Mononuclear cell (primary cell): ENCODE data around the gene ZNF622. TPM values are rescaled to one million over a fixed set of nuclear protein-coding genes. Genes with fewer than 3 reads are reported as not detected.
A peak's percentile ranks its signal among the peaks of the same experiment; 100 is the strongest.

ENCODE experiments used
- H3K27me3 ChIP-seq: 2 replicates; pipeline ENCODE4 v1.6.0; 2011; ENCODE audit warnings: low read length, control low read depth; ENCODE audit not compliant: insufficient read depth
- H3K4me1 ChIP-seq: 2 replicates; pipeline ENCODE4 v1.5.1; 2011; ENCODE audit warnings: mild to moderate bottlenecking, low read length, control low read depth; ENCODE audit not compliant: insufficient read depth
- H3K4me3 ChIP-seq: 2 replicates; pipeline ENCODE4 v1.5.1; 2011; ENCODE audit warnings: mild to moderate bottlenecking, low read length, moderate library complexity
- H3K9me3 ChIP-seq: 2 replicates; pipeline ENCODE4 v1.5.1; 2011; ENCODE audit warnings: low read depth, mild to moderate bottlenecking, control low read depth, low read length
- total RNA-seq: library from RNA; depleted of rRNA; stranded (reverse); fragments of >200 nt; gene quantifications from one replicate; pipeline ENCODE4 v1.2.3, GENCODE V29; 2012

Gene ZNF622, protein sequence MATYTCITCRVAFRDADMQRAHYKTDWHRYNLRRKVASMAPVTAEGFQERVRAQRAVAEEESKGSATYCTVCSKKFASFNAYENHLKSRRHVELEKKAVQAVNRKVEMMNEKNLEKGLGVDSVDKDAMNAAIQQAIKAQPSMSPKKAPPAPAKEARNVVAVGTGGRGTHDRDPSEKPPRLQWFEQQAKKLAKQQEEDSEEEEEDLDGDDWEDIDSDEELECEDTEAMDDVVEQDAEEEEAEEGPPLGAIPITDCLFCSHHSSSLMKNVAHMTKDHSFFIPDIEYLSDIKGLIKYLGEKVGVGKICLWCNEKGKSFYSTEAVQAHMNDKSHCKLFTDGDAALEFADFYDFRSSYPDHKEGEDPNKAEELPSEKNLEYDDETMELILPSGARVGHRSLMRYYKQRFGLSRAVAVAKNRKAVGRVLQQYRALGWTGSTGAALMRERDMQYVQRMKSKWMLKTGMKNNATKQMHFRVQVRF
- 53.6 TPM for total RNA-seq

DNA sequence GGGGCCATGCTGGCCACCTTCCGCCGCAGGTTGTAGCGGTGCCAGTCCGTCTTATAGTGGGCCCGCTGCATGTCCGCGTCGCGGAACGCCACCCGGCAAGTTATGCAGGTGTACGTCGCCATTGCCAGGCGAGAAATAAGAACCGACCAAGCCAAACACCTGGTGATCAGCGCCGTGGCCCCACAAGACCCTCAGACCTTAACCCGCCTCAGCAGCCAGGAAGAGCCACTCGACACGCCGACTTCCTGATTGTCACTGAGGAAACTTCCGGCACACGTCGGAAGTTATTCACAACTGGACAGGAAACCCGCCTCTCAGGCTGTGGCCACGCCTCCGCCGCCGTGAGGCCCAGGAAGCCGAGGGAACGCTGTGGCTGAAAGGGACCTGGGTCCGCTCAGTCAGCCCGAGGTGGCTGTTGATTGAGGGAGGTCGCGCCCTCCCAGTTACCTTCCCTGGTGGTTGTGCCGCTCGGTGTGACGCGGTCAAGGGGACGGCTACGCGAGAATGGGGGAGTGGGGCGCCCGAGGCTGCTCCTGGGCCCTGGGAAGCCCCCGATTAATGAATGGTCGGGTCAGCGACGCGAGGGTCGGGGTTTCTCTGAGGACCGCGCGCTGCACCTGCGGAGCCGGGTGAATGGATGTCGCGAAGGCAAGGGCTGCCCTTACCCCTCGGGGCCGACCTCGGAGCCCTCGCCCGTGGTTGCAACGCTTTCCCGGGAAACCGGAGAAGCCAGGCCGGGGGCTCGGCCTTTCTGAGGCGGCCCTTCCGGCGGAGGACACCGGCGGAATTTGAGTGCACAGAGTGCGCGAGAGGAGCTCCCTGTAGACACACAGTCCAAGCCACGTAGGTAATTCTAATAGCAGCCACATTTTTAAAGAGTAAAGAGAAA, at the start of gene ZNF622:
Gene ZNF622 (minus strand): TSS at position 257 of the 889 bp plus-strand sequence. CDS start 135 bp downstream, at position 122.
- Histone ChIP-seq H3K4me1 (peaks cover 52% of the 10 kb centered on the region), H3K4me3 (peak within 1 kb of the TSS; percentile 90), H3K9me3 (no peaks in the 10 kb centered on the region), H3K27me3 (no peaks in the 10 kb centered on the region)

DNA sequence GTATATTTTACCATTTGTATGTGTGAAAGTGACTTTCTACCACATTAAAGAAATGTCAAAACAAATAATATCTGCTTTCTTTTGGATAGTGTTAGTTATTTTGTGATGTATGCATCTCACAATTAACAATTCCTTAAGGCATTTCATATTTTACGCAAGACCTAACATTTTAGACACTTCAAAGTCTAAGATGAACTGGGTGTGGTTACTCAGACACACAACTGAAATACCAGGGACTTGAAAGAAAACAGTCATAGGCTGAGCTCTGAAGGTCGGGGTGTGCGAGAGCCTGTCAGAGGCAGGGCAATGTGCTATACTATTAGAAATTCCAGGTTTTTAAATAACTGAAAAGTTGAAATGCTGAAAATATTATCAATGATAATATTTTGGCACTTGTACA, 44.5 kb upstream of the ZNF622 start:
- Histone ChIP-seq H3K27me3 (no peaks in the 10 kb centered on the region), H3K4me1 (peaks cover 9% of the 10 kb centered on the region), H3K9me3 (no peaks in the 10 kb centered on the region), H3K4me3 (no peak overlapping the region)

DNA sequence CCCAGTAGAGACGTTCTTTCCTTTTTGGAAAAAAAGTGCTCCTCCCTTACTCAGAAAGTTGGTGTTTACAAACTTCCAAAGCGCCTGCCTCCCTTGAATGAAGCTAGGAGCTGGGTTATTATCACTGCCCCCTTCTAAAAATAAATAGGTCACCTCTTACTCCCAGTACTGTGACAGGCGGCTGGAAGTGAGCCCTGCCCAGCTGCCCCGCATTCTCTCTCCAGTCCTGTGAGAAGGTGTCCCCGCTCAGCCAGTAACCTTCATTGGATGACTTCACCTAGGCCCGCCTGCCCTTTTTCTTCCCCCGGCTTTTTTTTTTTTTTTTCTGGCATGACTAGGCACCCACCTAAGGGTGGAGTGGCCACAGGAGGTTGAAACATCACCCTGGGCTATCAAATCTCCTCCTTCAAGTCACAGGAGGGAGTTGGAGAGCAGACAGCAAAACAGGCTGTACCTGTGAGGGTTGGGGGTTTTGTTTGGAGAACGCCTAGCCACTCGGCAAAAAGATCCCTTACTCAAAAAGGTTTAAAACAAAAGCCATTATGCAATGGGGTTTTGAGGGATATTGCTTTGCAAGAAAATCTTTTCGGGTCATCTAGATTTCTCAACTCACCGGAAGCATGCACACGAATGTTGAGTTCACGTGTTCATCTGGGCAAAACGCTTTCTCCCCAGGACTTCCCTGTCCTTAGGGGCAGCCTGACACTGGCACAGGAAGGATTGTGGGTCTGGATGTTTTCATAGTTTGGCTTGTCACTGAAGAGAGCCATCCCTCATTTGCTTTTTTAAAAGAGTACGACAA, 43.3 kb upstream of the ZNF622 start:
- H3K4me1 ChIP-seq, result peaks cover 9% of the 10 kb centered on the region
- H3K27me3 ChIP-seq, result no peaks in the 10 kb centered on the region
- H3K4me3 ChIP-seq, result no peak overlapping the region
- no peaks in the 10 kb centered on the region for H3K9me3 ChIP-seq

DNA sequence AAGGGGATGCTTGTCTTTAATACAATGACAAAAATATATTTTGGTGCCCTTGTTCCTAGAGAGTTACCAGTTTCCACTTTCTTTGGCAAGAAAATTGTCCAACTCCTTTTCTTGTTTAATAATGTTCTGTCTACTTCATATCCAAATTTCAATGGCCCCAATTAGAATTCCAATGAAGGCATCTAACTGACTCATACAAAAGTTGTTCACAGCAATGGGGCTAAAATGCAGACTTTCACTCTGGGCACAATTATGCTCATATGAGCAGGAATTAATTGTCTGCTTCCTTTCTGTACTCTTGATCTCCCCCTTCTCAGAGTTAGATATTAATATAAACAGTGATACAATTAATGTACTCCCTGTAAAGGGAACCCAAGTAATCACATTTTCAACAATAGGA, 42.1 kb upstream of the ZNF622 start:
- Histone ChIP-seq H3K4me1 (peaks cover 9% of the 10 kb centered on the region), H3K27me3 (no peaks in the 10 kb centered on the region), H3K9me3 (no peaks in the 10 kb centered on the region)

DNA sequence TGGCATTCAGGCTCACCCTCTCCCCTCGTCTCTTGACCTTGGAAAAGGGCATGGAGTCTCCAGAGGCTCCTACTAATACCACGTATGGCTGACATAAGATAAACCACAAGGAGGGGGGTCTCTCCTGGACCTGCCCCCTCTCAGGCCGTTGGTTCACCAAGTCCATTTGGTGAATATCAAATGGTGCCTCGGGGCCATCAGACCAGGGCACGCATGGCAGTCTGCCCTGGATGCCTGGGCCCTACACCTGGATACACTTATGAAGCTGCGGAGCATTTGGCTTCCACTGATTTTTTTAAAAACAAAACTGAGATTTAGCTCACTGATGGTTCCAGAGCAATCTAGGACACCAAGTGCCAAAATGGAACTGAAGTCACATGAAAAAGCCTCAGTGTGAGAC, 40.3 kb upstream of the ZNF622 start:
- peaks cover 9% of the 10 kb centered on the region for H3K4me1 ChIP-seq
- H3K9me3 ChIP-seq, result no peaks in the 10 kb centered on the region
- no peaks in the 10 kb centered on the region for H3K27me3 ChIP-seq
- no peak overlapping the region for H3K4me3 ChIP-seq

More for the DNA sequence above, 42.1 kb upstream of the ZNF622 start:
- H3K4me3 ChIP-seq, result no peak overlapping the region

DNA sequence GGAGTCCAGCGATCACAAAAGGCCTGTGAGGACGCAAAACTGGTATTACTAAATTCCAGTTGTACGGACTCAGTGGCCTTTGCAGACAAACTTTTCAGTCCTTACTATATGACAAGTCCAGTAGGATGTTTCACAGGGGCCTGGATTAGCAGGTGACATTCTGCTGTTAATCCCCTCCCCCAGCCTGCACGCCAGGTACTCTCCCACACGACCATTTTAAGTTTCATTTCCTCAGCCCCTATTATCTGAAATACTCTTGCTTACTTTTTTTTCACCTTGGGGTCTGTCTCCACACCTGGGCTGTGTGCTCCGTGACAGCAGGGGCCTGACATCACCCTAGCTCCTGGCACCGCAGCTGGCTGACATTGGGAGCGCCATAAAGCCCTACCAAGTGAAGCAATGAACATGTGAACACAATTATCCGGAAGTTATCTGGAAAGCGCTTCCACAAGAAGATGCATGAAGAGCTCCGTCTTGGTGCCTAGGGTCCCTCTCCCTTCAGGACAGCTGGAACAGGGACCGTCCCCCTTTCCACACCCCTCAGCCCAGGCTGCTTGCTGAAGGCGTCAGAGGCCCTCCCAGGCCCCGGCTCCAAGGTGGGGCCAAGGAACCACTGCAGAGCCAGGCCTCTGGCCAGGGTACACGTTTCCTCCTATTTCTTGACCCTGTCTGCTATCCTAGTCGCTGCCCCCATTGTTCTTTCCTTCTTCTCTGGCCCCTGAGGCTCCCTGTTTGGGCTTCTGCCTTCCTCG, 39.7 kb upstream of the ZNF622 start:
- no peaks in the 10 kb centered on the region for H3K9me3 ChIP-seq
- H3K4me1 ChIP-seq, result peaks cover 9% of the 10 kb centered on the region
- no peaks in the 10 kb centered on the region for H3K27me3 ChIP-seq
- H3K4me3 ChIP-seq, result no peak overlapping the region

DNA sequence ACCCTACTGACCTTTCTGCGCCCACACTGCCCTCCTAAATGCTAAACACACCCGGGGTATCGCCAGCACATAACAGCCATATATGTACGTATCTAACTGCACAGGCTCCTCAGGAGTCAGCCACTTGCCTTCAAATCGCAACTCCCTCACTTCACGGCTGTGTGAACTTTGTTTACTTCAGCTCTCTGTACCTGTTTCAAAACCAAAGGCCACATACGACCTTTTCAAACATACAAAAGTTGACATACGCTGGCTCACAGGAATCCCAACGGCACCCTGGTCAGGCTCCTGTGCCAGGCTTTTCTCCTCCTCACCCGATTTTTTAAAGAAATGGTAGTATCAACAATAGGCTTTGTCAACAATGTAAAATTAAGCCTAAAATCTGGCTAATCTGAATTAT, 39.0 kb upstream of the ZNF622 start:
- Histone ChIP-seq H3K9me3 (no peaks in the 10 kb centered on the region), H3K4me3 (no peak overlapping the region), H3K27me3 (no peaks in the 10 kb centered on the region), H3K4me1 (peaks cover 9% of the 10 kb centered on the region)

DNA sequence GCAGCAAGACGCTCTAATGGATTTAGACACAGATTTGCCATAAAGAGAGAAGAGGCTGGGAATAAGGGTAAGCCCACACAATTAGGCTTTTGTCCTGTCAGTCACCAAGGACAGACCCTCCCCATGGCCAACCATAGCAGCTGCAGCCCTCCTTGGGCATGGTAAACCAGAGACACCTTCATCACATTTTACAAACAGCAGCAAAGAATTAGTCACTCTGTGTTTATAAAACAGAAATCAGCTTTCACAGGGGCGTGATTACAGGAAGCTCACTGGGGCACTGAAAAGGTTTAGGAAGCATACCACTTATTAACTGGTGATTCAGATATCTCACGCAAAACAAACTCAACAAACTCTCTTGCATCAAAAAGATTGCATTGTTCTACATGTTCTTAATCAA, 37.3 kb upstream of the ZNF622 start:
- H3K27me3 ChIP-seq, result no peaks in the 10 kb centered on the region
- H3K4me1 ChIP-seq, result no peaks in the 10 kb centered on the region
- no peaks in the 10 kb centered on the region for H3K9me3 ChIP-seq
- H3K4me3 ChIP-seq, result no peak overlapping the region

DNA sequence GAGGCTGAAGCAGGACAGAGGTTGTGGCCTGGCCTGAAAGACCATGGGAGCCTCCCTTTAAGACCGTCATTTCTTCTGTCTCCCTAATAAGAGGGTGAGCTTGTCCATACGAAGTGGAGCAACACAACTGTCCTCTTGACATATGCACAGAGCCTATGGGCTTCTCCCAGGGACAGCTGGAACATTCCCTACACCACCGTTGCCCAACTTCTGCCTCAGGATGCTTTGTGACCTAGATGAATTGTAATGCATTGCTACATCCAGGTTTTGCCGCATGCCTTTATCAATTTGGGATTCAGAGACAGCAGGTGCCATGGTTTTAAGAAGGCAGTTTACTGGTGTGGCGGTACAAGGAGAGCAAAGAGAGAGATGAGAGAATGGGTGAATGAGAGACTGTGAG, 34.4 kb upstream of the ZNF622 start:
- Histone ChIP-seq H3K4me3 (no peak overlapping the region), H3K27me3 (no peaks in the 10 kb centered on the region), H3K9me3 (peaks cover 5% of the 10 kb centered on the region), H3K4me1 (no peaks in the 10 kb centered on the region)

DNA sequence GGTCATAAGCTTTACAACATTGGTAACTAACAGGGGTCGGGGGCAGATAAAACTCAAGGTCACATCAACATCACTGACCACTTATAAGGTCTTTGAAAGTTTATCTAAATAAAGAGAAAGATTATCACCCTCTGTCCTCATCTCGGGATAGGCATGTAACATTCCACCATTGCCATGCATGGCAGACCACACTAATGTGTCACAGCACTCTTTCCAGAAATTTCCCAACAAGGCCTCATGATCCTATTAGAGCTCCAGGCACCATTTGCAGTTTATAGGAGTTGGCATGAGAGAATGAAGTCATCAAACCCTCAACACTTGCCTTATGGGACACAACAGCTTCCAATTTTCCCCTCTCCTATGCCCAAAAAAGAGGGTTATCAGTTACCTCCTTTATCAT, 31.9 kb upstream of the ZNF622 start:
- no peaks in the 10 kb centered on the region for H3K27me3 ChIP-seq
- H3K4me1 ChIP-seq, result no peaks in the 10 kb centered on the region
- H3K4me3 ChIP-seq, result no peak overlapping the region
- peaks cover 5% of the 10 kb centered on the region for H3K9me3 ChIP-seq

DNA sequence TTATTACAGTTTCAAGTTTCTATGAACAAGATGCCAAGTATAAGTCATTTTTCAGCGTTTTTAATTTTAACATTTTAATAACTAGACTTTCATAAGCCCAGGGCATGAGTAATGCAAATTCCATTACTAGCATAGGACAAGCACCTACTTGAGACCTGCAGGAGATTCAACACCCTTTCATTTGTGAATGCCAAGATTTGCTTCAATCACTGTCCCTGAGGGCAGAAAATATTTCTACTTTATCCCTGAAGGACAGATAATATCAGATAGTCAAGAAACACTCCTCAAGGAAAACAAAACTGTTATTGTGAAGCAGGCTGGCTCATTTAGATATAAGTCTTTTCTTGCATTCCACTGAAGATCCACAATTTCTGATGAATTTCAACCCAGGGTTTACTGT, 27.7 kb upstream of the ZNF622 start:
- Histone ChIP-seq H3K4me3 (no peak overlapping the region), H3K27me3 (no peaks in the 10 kb centered on the region), H3K4me1 (no peaks in the 10 kb centered on the region), H3K9me3 (peaks cover 5% of the 10 kb centered on the region)

DNA sequence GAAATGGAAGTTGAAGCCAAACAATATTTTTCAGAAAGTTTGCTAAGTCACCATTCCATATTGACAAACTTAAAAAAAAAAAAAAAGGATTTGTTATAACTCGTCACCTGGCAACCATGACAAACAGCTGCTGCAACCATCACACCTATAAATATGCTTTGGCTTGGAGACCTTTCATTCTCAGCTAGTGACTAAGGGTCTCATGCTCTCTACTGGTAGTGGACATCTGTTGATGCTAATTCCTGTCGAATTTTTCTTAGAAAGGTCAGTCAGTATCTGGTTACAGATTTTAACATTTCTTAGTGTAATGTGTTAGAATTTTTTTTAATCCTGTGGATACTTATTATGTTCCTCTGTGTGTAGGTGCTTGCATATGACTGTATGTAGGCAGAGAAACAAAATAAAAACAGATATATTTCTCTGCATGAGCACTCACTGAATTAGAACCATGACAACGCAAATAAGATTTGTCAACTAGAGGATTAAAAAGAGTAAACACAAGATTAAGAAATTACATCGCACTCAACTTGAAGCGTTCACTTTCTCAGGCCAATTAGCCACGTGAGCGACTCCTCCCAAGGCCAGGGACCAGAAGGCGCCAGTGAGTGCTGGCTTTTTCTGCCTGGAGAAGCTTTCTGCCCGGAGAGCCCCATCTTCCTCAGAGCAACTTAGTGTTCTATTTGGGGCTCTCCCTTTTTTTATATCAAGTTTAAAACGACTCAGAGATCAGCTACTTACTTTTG, 27.0 kb upstream of the ZNF622 start:
- no peaks in the 10 kb centered on the region for H3K27me3 ChIP-seq
- H3K9me3 ChIP-seq, result peaks cover 5% of the 10 kb centered on the region
- no peak overlapping the region for H3K4me3 ChIP-seq
- H3K4me1 ChIP-seq, result no peaks in the 10 kb centered on the region

DNA sequence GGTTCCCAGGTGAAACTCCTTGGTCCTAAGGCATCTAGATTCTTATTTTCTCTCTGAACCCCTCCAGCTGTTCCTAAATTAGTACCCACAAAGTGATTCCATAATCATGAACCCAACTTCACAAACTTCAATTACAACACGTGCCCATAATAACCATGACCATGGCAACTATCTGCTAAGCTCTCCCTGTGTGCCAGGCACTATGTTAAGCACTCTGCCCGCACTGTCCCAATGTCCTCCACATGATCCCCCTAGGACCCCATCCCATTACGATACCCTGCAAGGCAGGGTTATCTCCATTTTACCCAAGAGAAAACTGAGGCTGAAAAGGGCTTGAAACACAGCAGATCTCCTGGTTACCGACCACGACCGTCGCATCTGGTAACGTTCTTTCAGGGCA, 25.3 kb upstream of the ZNF622 start:
- no peaks in the 10 kb centered on the region for H3K9me3 ChIP-seq
- no peak overlapping the region for H3K4me3 ChIP-seq
- no peaks in the 10 kb centered on the region for H3K27me3 ChIP-seq
- H3K4me1 ChIP-seq, result no peaks in the 10 kb centered on the region
